ENCODE data around the gene TRMT61A. TPM values are rescaled to one million over a fixed set of nuclear protein-coding genes. Genes with fewer than 3 reads are reported as not detected.

TRMT61A gene
- total and polyA plus RNA-seq, 2 of the 13 experiments (the other 11 are each of a cell fraction or from before 2014, with no cell fraction given) = 6.5 to 13.6 TPM

DNA sequence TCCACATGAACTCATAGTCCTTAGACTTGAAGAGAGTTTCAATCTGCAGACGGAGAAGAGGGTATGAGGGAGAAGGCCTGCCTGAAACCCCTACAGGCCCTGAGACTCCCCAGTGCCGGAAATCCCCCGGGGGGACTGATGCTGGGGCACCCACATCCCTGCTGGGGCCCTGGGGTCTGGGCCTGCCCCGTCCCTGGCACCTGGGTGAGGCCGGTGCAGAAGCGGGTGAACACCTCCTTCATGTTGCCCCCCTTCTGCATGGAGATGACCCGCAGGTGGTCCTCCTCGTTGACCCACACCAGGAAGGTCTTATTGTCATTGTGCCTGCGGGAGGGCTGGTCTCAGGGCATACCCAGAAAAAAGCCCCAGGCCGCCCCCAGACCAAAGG, 8.7 kb upstream of the TRMT61A start:
- TF ChIP-seq, protein P1, sequence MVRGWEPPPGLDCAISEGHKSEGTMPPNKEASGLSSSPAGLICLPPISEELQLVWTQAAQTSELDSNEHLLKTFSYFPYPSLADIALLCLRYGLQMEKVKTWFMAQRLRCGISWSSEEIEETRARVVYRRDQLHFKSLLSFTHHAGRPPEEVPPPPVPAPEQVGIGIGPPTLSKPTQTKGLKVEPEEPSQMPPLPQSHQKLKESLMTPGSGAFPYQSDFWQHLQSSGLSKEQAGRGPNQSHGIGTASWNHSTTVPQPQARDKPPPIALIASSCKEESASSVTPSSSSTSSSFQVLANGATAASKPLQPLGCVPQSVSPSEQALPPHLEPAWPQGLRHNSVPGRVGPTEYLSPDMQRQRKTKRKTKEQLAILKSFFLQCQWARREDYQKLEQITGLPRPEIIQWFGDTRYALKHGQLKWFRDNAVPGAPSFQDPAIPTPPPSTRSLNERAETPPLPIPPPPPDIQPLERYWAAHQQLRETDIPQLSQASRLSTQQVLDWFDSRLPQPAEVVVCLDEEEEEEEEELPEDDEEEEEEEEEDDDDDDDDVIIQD (CRISPR knock-in tag; IDR thresholded peaks at IDR 0.05; ENCODE audit: low read depth) = no peak
- TF ChIP-seq, protein P2, sequence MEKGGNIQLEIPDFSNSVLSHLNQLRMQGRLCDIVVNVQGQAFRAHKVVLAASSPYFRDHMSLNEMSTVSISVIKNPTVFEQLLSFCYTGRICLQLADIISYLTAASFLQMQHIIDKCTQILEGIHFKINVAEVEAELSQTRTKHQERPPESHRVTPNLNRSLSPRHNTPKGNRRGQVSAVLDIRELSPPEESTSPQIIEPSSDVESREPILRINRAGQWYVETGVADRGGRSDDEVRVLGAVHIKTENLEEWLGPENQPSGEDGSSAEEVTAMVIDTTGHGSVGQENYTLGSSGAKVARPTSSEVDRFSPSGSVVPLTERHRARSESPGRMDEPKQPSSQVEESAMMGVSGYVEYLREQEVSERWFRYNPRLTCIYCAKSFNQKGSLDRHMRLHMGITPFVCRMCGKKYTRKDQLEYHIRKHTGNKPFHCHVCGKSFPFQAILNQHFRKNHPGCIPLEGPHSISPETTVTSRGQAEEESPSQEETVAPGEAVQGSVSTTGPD (CRISPR knock-in tag; IDR thresholded peaks at IDR 0.05) = no peak
- TF ChIP-seq ZNF101 (CRISPR knock-in tag; IDR thresholded peaks at IDR 0.05; ENCODE audit: borderline replicate concordance, low read depth) (no peak), FOXK2 (IDR thresholded peaks at IDR 0.05) (no peak), ONECUT2 (CRISPR knock-in tag; IDR thresholded peaks at IDR 0.05) (no peak), KDM4B (CRISPR knock-in tag; IDR thresholded peaks at IDR 0.05) (no peak), FOXA1 (IDR thresholded peaks at IDR 0.05) (no peak), FOXA1 (CRISPR knock-in tag; IDR thresholded peaks at IDR 0.05) (no peak), ZNF879 (CRISPR knock-in tag; IDR thresholded peaks at IDR 0.05) (no peak)
- in situ Hi-C loops (cut with HindIII; ENCODE audit: extremely low pct_ligation_motif_present, low pct_unique_long_range_greater_than_20kb) = no loop called here

More for the DNA sequence above, 8.7 kb upstream of the TRMT61A start:
- Histone ChIP-seq H3K36me3 (replicated peaks in 1 of 2; ENCODE audit: control insufficient read depth in 1 of 2, insufficient read depth in 2 of 2, low read length in 2 of 2) (peaks cover 0 to 10% of the 10 kb centered on the region in 2 experiments; a peak in 3 of 5 replicates), H2AFZ (ENCODE audit: low read length) (no peak overlapping the region), H3K4me2 (ENCODE audit: low read depth, low read length) (no peak overlapping the region), H3K4me1 (ENCODE audit: insufficient read depth, low read length) (peaks cover 57% of the 10 kb centered on the region), H4K20me1 (ENCODE audit: insufficient read depth, low read length) (no peaks in the 10 kb centered on the region), H3K79me2 (ENCODE audit: insufficient read depth, low read length) (peaks cover 4% of the 10 kb centered on the region), H3K27ac (ENCODE audit: extremely low read length, insufficient read depth, low read length) (no peak overlapping the region), H3K9ac (ENCODE audit: insufficient read depth, low read depth, low read length) (no peak overlapping the region), H3K27me3 (ENCODE audit: control insufficient read depth in 1 of 2, insufficient read depth in 2 of 2, low read length in 2 of 2) (no peaks in the 10 kb centered on the region), H3K4me3 (replicated peaks in 1 of 3; ENCODE audit: insufficient read depth in 1 of 3, low read depth in 2 of 3, low read length in 3 of 3) (no peak overlapping the region; a peak in 1 of 6 replicates), H3K9me3 (ENCODE audit: low read length) (no peaks in the 10 kb centered on the region)
- ChIA-PET CTCF (ENCODE audit: low intra/inter-chr PET ratio, low total read pairs) (interaction anchor here (3.0 kb wide), 1 partner anchor 26 kb away, joined by 38 read pairs; no protein-coding TSS in a partner anchor), POLR2A (interaction anchor here (0.6 kb wide), 1 partner anchor 9 kb away, joined by 3 read pairs; the partner anchor contains the start of gene TRMT61A)
- 95% methylated on average over 4 of the region's 10 CpGs for WGBS (ENCODE audit: low lambda C conversion rate)
- no TSS peak for BruUV-seq (replicated peaks)
- FAIRE-seq = no peak
- intact Hi-C loops (cut with micrococcal nuclease; ENCODE audit: unreplicated experiment) = no loop called here
- no peak for ATAC-seq
- DNase-seq (ENCODE audit: low spot score) = no peak
